HTERT RPE-1 (cell line): ENCODE results near the gene FUBP3.
"Not testable (repeated sequence)": the region's sequence is repeated elsewhere in the genome, so short reads cannot be mapped to it uniquely, and the experiment has no call there.

Experiments used
- in situ Hi-C: fragments of 300-500 bp; cut with MboI; formaldehyde crosslinking; loops from 4 replicates; pipeline ENCODE4 v1.14.3; 2020; ENCODE audit warnings: low sequenced_read_pairs

The FUBP3 gene

DNA sequence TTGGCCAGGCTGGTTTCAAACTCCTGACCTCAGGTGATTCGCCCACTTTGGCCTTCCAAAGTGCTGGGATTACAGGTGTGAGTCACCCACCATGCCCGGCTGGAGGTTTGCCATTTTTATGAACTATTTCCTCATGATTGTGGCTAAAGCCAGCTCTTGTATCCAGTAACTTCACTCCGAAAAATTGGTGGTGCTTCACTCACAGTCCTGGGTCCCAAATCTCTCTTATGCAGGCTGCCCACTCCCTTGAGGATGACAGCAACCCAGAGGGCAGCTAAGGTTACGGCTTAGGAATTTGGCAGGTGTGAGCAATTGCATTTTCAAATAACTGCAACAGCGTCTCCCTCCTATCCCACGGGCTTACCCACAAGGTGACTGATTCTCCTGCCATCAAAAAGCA is 23.4 kb upstream of the FUBP3 start:
- in situ Hi-C loops = no loop called here

DNA sequence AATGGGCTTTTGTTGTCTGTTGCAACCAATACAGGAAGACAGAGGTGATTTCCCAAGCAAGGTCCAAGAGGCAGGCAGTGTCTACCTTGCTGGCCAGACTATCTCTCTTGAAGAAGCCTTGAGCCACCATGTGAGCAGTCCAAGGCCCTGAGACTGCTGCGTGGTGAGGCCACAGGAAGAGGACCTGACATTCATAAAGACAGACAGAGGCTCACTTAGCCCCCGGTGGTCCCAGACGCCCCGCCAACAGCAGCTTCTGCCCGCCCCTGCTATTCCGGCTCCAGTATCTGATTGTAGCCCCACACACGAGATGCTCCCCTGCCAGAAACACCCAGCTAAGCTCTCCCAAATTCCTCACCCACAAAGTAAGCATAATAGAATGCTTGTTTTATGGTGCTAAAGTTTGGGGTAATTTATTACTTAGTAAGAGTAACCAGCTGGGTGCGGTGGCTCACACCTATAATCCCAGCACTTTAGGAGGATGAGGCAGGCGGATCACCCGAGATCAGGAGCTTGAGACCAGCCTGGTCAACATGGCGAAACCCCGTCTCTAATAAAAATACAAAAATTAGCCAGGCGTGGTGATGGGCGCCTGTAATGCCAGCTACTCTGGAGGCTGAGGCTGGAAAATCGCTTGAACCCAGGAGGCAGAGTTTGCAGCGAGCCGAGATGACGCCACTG is 22.8 kb upstream of the FUBP3 start:
- in situ Hi-C loops = no loop called here

DNA sequence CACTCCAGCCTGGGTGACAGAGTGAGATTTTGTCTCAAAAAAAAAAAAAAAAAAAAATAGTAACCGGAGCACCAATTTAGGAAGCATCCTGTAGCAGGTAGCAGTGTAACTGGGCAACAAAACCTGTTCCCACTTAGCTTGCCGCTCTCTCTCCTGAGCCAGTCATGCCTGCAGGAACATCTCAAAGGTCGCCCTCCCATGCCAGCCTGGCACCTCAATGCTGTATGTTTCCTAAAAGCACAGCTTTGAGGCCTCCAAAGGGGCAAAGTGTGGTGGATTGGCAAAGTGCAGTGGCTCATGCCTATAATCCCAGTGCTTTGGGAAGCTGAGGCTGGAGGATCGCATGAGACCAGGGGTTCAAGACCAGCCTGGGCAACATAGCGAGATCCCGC is 22.3 kb upstream of the FUBP3 start:
- in situ Hi-C loops = no loop called here

DNA sequence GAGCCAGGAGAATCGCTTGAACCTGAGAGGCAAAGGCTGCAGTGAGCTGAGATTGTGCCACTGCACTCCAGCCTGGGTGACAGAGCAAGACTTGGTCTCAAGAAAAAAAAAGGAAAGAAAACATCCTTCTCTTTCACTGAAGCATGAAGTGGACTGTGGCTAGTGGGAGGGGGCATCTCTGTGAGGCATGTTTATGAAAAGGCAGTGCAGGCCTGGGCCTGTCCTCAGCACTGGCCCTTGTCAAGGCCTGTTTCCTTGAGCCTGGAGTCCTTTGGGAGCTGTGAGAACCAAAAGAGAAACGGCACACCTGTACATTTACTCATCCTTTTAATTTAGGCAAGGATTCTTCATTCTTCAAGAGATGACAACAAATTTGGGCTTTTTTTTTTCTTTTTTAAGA is 18.3 kb upstream of the FUBP3 start:
- in situ Hi-C loops = no loop called here

DNA sequence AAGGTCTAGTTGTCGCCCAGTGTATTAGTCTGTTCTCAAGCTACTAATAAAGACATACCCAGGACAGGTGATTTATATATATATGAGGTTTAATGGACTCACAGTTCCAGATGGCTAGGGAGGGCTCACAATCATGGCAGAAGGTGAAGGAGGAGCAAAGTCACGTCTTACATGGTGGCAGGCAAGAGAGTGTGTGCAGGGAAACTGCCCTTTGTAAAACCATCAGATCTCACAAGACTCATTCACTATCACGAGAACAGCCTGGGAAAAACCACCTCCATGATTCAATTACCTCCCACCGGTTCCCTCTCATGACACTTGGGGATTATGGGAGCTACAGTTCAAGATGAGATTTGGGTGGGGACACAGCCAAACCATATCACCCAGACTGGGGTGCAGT is 16.9 kb upstream of the FUBP3 start:
- in situ Hi-C loops = not testable (repeated sequence)

DNA sequence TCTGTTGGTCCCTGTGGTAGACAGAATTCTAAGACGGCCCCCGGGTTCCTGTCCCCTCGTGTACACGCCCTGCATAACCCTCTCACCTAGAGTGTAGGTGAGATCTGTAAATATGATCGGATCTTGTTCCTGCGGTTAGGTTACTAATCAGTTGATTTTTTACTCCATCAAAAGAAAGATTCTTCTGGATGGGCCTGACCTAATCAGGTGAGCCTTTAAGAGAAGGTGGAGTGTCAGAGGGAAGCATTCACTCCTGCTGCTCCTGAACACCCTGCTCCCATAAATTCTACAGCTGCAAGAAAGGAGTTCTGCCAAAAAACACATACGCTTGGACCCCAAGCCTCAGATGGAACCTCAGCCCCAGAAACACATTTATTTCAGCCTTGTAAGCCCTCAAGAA is 15.6 kb upstream of the FUBP3 start:
- in situ Hi-C loops = no loop called here

DNA sequence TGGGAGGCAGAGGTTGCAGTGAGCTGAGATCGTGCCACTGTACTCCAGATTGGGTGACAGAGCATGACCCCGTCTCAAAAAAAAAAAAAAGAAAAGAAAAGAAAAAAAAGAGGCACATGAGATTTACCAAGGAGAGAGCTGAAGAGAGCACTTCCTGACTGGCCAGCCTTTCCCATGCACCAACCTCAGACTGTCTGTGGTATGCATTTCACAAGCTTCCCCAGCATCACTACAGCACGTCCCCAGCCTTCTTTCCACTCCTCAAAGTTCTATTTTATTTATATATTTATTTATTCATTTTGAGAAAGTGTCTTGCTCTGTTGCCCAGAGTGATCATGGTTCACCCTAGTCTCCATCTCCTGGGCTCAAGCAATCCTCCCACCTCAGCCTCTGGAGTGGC is 13.6 kb upstream of the FUBP3 start:
- in situ Hi-C loops = no loop called here

DNA sequence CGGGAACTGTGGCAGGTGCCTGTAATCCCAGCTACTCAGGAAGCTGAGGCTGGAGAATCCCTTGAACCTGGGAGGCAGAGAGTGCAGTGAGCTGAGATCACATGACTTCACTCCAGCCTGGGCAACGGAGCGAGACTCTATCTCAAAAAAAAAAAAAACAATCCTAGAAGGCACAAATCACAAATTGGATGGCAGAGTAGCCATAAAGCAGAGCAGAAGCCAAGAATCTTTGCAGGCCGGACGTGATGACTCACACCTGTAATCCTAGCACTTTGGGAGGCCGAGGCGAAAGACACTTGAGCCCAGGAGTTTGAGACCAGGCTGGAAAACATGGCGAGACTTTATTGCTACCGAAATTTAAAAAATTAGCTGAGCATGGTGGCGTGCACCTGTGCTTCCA is 9.2 kb upstream of the FUBP3 start:
- in situ Hi-C loops = no loop called here

DNA sequence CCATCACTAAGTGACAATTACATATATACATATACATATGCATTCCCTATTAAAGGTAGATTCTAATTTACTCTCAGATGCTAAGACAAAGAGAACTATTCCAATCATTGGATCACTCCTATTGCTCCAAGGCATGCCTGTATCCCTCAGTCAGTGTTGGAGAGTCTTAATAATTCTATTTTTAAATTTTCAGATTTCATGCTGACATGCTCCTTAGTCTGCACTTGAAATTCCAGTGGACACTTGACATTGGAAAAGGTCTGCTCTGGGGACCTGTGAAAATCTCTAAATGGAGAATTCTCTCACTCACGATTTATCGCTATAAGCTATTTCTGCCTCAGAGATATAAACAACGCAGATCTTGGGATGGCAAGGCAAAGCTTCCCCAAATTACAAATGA is 3.9 kb upstream of the FUBP3 start:
- in situ Hi-C loops = no loop called here

DNA sequence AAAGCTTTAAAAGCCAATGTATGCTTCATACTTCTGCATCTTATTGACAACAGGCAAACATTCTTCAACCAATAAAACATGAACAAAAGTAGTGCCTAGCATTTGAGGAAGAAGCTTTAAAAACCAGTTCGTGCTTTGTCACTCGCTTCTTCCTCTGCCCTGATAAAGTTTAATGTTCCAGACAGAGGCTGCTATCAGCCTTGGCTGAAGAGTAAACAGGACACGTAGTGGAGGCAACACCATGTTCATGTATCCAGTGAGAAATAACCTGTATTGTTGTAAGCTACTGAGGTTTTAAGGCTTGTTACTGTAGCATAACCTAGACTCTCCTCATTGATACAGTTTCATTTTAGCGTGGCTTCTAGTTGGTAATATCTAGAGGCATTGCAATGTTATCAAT is 3.2 kb upstream of the FUBP3 start:
- in situ Hi-C loops = no loop called here

DNA sequence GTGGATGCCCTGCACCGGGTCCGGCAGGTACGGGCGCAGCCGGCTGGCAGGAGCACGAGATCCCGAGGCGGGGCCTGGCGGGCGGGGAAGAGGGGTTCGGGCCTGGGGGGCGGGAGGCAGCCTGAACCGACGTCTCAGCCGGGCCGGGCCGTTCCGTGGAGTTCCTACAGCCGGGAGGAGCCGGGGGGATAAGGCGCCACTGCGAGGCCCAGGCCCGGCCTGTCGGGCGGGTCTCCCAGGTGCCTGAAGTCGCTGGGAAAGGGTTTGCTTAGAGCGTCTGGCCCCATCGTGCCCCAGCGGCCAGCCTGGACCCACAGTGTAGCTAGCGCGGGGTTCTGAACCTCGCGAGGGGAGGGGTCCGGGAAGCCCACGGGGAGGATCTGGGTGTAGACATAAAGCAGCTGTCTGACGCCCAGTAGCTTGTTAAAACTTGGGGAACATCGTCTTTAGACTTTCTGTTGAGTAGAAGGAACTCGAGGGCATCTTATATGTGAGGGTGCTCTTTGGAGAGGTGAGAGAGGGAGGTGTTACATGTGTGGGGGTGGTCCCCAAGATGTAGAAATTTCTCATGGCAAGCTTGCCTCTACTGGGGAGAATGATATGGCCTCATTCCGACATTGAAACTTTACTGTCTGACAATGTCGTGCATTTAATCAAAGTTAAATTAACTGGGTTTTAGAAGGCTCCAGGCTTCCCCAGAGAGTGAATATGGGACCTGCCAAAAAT is 524 bp downstream of the FUBP3 start:
- in situ Hi-C loops = no loop called here

DNA sequence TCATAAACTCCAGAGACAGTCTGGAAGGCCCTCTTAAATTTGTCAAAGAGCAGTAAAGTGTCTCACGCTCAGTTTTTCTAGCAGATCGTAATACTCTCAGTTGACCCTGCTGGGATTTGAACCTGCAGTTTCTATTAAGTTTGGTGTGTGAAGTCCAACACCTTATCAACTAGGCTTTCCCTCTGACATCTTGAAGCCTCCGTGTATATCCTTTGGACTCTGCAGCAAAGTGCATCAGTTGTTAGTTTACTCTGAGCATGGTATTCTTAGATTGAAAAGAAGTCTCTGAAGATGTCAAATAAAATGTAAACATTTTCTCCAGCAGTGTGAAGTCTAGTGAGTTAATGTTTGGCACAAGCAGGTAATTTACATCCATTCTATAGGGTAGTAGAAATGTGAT is 2.4 kb downstream of the FUBP3 start:
- in situ Hi-C loops = no loop called here

DNA sequence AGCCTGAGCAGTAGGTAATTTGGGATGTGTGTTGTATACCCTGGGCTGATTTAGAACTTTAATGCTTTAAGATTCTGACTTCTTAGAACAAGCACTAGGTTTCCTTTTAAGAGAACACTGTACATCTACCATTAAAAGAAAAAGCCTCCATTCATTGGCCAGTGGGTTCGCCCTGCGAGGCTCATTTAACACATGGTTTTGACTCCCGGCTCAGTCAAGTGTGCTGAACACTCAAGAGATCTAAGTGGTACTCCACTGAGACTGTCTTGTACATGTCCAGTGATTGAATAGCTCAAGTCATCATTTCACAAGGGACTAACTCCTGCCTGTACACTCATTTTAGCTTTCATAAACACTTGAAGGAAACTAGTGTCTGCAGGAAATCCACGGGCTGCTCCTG is 3.9 kb downstream of the FUBP3 start:
- in situ Hi-C loops = no loop called here

DNA sequence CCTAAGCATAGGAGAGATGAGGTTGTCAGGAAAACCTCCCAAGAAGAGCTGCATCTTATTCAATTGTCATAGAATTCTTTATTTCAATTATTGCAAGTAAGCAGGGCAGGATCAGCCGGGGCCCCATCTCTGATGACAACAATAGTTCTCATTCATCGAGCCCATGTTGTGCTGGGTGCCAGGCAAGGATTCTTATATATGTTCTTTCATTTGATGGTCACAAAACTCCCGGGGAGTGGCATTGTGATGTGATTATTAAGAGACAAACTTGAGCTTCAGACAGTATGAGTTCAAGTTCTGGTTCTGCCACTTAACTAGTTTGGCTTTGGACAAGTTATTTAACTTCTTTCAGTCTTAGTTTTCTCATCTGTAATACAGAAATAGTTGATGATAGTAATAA is 8.5 kb downstream of the FUBP3 start:
- in situ Hi-C loops = no loop called here

DNA sequence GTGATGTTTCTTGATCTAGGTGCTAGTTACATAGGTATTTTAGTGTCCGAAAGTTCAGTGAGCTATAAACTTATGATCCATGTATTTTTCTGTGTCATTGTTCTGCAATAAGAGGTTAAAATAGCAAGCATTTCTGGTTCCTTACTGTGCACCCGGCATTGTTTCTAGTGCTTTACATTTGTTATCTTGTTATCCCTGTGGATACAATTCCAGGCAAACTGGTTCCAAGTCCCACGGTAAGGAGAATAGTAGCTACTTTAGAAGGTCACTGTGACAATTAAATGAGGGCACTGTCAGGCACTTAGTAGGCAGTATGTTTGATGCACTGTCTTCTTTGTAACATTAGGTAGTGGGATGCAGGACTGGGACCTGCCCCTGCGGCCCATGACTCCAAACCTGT is 9.0 kb downstream of the FUBP3 start:
- in situ Hi-C loops = no loop called here

DNA sequence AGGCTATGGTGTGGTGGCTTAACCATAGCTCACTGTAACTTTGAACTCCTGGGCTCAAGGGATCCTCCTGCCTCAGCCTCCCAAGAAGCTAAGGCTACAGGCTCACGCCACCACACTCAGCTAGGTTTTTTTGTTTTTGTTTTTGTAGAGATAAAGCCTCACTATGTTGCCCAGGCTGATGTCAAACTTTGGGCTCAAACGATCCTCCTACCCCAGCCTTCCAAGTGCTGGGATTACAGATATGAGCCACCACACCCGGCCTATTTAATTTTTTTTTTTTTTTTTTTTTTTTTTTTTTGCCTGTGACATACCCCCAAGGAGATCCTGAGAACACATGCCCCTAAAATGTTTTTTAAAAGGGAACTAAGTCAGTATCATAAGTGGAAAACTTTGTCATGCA is 10.4 kb downstream of the FUBP3 start:
- in situ Hi-C loops = no loop called here

DNA sequence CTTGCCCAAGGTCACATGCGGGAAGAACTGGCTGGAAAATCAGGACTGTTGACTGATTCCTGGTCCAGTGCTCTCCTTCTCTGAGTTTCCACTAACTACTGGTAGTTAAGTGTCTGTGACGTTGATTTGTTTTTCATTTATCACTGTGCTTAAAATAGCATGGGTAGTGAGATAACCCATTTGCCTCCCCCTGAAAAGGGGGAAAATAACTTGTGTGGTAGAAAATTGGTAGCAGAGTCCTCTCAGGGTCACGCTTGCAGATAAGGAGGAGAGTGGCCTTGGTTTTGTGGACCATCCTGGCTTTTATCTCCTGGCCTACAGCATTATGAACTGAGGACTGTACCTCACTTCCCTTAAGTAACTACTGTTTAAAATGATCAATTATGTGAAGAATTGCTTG is 10.9 kb downstream of the FUBP3 start:
- in situ Hi-C loops = no loop called here

DNA sequence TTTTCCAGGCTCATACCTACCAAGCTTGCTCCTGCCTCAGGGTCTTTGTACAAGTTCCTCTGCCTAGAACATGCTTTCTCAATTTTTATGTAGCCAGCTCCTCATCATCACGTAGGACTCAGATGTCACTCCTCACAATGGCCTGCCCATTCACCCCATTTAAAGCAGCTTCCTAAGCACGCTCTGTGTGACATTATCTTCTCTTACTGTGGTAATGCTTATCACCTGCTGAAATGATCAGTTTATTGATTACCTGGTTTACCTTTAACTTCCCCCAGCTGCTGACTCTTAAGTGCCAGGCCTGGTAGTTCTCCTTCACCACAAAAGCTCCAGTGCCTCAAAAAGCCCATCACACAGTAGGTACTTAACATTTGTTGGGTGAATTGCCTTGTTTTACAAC is 13.6 kb downstream of the FUBP3 start:
- in situ Hi-C loops = no loop called here

DNA sequence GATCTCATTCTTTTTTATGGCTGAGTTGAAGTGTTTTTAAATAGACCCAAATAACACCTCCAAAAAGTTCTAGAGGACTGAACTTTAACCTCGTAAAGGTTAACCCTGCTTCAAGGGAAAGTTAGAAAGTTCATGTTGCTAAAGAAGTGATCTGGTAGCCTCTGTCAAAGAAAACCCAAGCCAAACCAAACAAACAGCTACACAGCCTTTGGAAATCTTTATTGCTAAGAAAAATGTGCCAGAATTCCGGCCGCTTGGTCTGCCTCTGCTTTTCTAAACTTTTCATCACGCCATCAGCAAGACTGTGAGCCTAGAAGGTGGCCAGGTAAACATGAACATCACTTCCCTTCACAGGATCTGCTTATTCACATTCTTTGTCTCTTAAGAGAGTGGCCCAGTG is 17.9 kb downstream of the FUBP3 start:
- in situ Hi-C loops = no loop called here

DNA sequence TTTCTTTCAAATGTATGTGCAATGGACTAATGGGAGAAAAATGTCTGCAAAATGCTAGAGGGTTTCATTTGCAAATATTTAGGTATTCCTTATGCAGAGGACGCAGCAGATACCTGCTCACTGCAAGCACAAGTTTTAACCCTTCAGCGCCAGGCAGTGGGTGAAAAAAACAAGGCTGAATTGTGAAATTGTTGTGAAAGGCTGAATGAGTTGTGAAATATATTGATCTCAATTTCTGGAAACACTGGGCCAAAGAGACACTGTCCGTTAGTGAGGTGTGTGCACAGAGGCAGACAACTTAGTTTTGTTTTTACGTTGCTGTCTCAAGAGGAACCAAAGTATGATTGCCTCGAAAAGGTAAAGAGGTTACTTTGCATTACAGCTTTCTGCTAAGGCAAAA is 18.8 kb downstream of the FUBP3 start:
- in situ Hi-C loops = no loop called here

DNA sequence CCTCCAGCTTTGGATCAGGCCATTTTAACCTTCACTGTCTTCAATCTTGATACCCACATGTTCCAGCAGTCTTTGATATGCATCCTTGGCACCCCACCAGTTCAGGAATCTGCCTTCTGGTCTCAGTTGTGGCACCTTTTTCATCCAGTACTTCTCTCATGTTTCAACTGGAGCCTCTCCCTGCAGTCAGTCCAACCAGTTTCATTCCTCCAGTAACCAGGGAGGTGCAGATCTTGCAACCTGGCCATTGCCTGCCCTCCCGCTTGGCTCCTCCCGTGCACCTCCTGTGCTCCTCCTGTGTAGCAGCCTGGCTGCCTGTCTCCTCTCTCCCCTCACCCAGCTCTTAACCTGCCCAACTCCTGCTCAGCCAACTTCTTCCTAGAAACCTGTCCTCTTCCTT is 20.2 kb downstream of the FUBP3 start:
- in situ Hi-C loops = no loop called here

DNA sequence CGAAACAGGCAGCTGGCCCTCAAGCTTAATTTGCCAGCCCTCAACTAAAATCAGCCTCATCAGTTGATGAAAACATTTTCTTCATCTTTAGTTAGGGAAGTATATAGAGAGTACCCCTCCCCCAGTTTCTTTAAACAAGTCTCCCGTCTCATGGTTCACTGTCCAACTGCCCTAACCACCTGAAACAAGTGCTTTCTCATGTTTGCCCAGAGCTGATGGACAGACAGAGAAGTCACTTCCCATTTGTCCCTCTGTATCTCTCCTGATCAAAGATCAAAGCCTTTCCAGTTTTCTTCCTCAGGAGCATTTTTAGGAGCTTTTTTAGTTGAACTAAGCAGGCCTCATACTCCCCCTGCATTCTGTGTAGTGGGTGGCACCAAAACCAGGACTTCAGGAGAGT is 21.7 kb downstream of the FUBP3 start:
- in situ Hi-C loops = no loop called here

DNA sequence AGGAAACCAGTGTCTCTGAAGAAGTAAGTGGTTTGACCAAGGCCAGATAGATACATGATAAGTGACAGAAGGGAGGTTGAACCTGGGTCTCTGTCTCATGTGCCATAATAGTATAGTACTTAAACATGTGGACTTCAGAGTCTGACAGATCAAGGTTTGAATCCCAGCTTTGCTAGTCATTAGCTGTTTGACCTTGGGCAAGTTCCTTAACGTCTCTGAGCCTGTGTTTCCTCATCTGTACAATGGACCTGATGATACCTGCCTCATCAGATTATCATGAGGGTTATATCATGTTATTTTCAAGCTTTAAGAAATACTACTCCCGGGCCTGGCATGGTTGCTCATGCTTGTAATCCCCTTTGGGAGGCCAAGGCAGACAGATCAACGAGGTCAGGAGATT is 24.9 kb downstream of the FUBP3 start:
- in situ Hi-C loops = no loop called here
